ENCODE data around the gene ADRA1B. TPM values are rescaled to one million over a fixed set of nuclear protein-coding genes. Genes with fewer than 3 reads are reported as not detected.

The ADRA1B gene
- total RNA-seq, 1 donor from 2014 or later = 2.5 TPM

- no peaks in the 10 kb centered on the region for H3K27me3 ChIP-seq (ENCODE audit: low read depth)
- peaks cover 9% of the 10 kb centered on the region for H3K4me1 ChIP-seq
- no peaks in the 10 kb centered on the region for H3K9me3 ChIP-seq (replicated peaks)
- H3K27ac ChIP-seq (replicated peaks) = no peak overlapping the region
- intact Hi-C loops (cut with micrococcal nuclease) = loop anchor here (10.0 kb wide), 1 partner anchor 466 kb away; no protein-coding TSS in a partner anchor
- no peaks in the 10 kb centered on the region for H3K36me3 ChIP-seq
- no peak for TF ChIP-seq CTCF (IDR thresholded peaks at IDR 0.05; ENCODE audit: borderline replicate concordance)
- H3K4me3 ChIP-seq = no peak overlapping the region
- DNase-seq = no peak
Observed at GRCh38 chr5:159910207-159910842, 6.0 kb upstream of the ADRA1B start.

GRCh38 chr5:159910843-159911229 is 5.4 kb upstream of the ADRA1B start:
- peaks cover 15% of the 10 kb centered on the region for H3K4me1 ChIP-seq
- no peaks in the 10 kb centered on the region for H3K36me3 ChIP-seq
- no peak for TF ChIP-seq CTCF (IDR thresholded peaks at IDR 0.05; ENCODE audit: borderline replicate concordance)
- DNase-seq = no peak
- intact Hi-C loops (cut with micrococcal nuclease) = loop anchor here (10.0 kb wide), 1 partner anchor 466 kb away; no protein-coding TSS in a partner anchor
- peaks cover 4% of the 10 kb centered on the region for H3K27me3 ChIP-seq (ENCODE audit: low read depth)
- no peak overlapping the region for H3K4me3 ChIP-seq
- no peak overlapping the region for H3K27ac ChIP-seq (replicated peaks)
- H3K9me3 ChIP-seq (replicated peaks) = no peaks in the 10 kb centered on the region

GRCh38 chr5:159911349-159911748 is 4.9 kb upstream of the ADRA1B start:
- Histone ChIP-seq H3K4me1 (peaks cover 18% of the 10 kb centered on the region), H3K9me3 (replicated peaks) (no peaks in the 10 kb centered on the region), H3K36me3 (no peaks in the 10 kb centered on the region), H3K27me3 (ENCODE audit: low read depth) (peaks cover 9% of the 10 kb centered on the region), H3K4me3 (no peak overlapping the region), H3K27ac (replicated peaks) (no peak overlapping the region)
- intact Hi-C loops (cut with micrococcal nuclease) = loop anchor here (10.0 kb wide), 1 partner anchor 467 kb away; no protein-coding TSS in a partner anchor
- DNase-seq = no peak
- TF ChIP-seq CTCF (IDR thresholded peaks at IDR 0.05; ENCODE audit: borderline replicate concordance) = no peak

GRCh38 chr5:159912033-159912800 is 4.1 kb upstream of the ADRA1B start:
- no peaks in the 10 kb centered on the region for H3K36me3 ChIP-seq
- H3K4me1 ChIP-seq = peaks cover 24% of the 10 kb centered on the region
- no peak for TF ChIP-seq CTCF (IDR thresholded peaks at IDR 0.05; ENCODE audit: borderline replicate concordance)
- no peak overlapping the region for H3K27ac ChIP-seq (replicated peaks)
- H3K27me3 ChIP-seq (ENCODE audit: low read depth) = peaks cover 17% of the 10 kb centered on the region
- DNase-seq = no peak
- H3K4me3 ChIP-seq = no peak overlapping the region
- H3K9me3 ChIP-seq (replicated peaks) = no peaks in the 10 kb centered on the region
- intact Hi-C loops (cut with micrococcal nuclease) = loop anchor here (10.0 kb wide), 1 partner anchor 467 kb away; no protein-coding TSS in a partner anchor

- peaks cover 24% of the 10 kb centered on the region for H3K4me1 ChIP-seq
- H3K27me3 ChIP-seq (ENCODE audit: low read depth) = peaks cover 22% of the 10 kb centered on the region
- no peak for DNase-seq
- H3K4me3 ChIP-seq = no peak overlapping the region
- intact Hi-C loops (cut with micrococcal nuclease) = loop anchor here (10.0 kb wide), 1 partner anchor 468 kb away; no protein-coding TSS in a partner anchor
- no peak overlapping the region for H3K27ac ChIP-seq (replicated peaks)
- H3K36me3 ChIP-seq = no peaks in the 10 kb centered on the region
- H3K9me3 ChIP-seq (replicated peaks) = no peaks in the 10 kb centered on the region
- no peak for TF ChIP-seq CTCF (IDR thresholded peaks at IDR 0.05; ENCODE audit: borderline replicate concordance)
Observed at GRCh38 chr5:159913048-159913447, 3.2 kb upstream of the ADRA1B start.
